GM23338 (cell line): ENCODE measurements around the gene VPREB1.
"Not testable (repeated sequence)": the region's sequence is repeated elsewhere in the genome, so short reads cannot be mapped to it uniquely, and the experiment has no call there.

Experiments
- CTCF ChIP-seq, 2 experiments: fragments of 200-600 bp in 1 of 2; sonication (generic) in 1 of 2; conservative IDR thresholded peaks; 2 replicates each; pipeline versions ENCODE4 v1.5.1 to v1.6.1; 2016 to 2017; ENCODE audit warnings: antibody characterized with exemption in 2 of 2, low read depth in 2 of 2, mild to moderate bottlenecking in 2 of 2, moderate library complexity in 1 of 2
- ETS1 ChIP-seq: IDR thresholded peaks from 2 replicates; pipeline ENCODE4 v1.6.1; 2016; ENCODE audit warnings: antibody characterized with exemption
- EZH2 ChIP-seq: fragments of 200-600 bp; sonication (generic); IDR thresholded peaks from one replicate; pipeline ENCODE4 v1.8.0; 2017; ENCODE audit warnings: antibody characterized with exemption, mild to moderate bottlenecking, low read depth; ENCODE audit not compliant: unreplicated experiment
- EZH2phosphoT487 ChIP-seq: fragments of 200-600 bp; sonication (generic); IDR thresholded peaks from one replicate; pipeline ENCODE4 v1.8.1; 2018; ENCODE audit warnings: antibody characterized with exemption; ENCODE audit not compliant: unreplicated experiment
- JUNB ChIP-seq: IDR thresholded peaks from one replicate; pipeline ENCODE4 v1.6.1; 2016; ENCODE audit warnings: antibody characterized with exemption; ENCODE audit not compliant: unreplicated experiment
- POLR2AphosphoS5 ChIP-seq: IDR thresholded peaks from 2 replicates; pipeline ENCODE4 v1.6.1; 2016; ENCODE audit warnings: antibody characterized with exemption, low read depth
- REST ChIP-seq: IDR thresholded peaks from one replicate; pipeline ENCODE4 v1.6.1; 2018; ENCODE audit warnings: antibody characterized with exemption; ENCODE audit not compliant: unreplicated experiment
- ZNF114 ChIP-seq: fragments of 250-450 bp; sonication (Bioruptor Pico); IDR thresholded peaks from 2 replicates; pipeline ENCODE4 v1.5.0; 2020; ENCODE audit warnings: mild to moderate bottlenecking, moderate library complexity
- ZNF331 ChIP-seq: fragments of 250-450 bp; sonication (Bioruptor Pico); IDR thresholded peaks from 2 replicates; pipeline ENCODE4 v1.5.0; 2020; ENCODE audit warnings: low read depth, mild to moderate bottlenecking, moderate library complexity

GRCh38 chr22:22284962-22285756 is 40.6 kb downstream of the VPREB1 start:
- TF ChIP-seq POLR2AphosphoS5; CTCF (conservative IDR thresholded peaks at IDR 0.05; ENCODE audit: low read depth in 2 of 2); REST; EZH2; ETS1; ZNF114 (CRISPR knock-in tag); EZH2phosphoT487; ZNF331; JUNB: not testable (repeated sequence)
